H1 (cell line): ENCODE results near the gene FAM241A. TPM values are rescaled to one million over a fixed set of nuclear protein-coding genes. Genes with fewer than 3 reads are reported as not detected.

Source experiments
- CTCF ChIA-PET: fragments of 300-600 bp; sonication (Branson Sonifier 250); formaldehyde crosslinking; loops from one replicate; lab custom pipeline; 2021; ENCODE audit not compliant: partially characterized antibody; lab: Charles Lee
- POLR2A ChIA-PET: fragments of 300-600 bp; sonication (Branson Sonifier 250); formaldehyde crosslinking; loops from one replicate; lab custom pipeline; 2021; ENCODE audit warnings: inconsistent platforms; ENCODE audit not compliant: partially characterized antibody; lab: Charles Lee
- DNase-seq, 2 experiments: peaks; one replicate each; pipeline versions ENCODE4 v3.0.0 to v3.0.0-alpha.2; 2010 to 2022; ENCODE audit warnings: low spot score in 2 of 2, low read depth in 1 of 2, mixed read lengths in 1 of 2
- FAIRE-seq: peaks from 2 replicates; lab custom pipeline; 2011; peaks lifted over from hg19 to GRCh38; lab: Jason Lieb, UNC
- H2AFZ ChIP-seq: 2 replicates; pipeline ENCODE4 v1.8.1; 2012; ENCODE audit warnings: low read length, inconsistent platforms
- H2AK5ac ChIP-seq: 2 replicates; pipeline ENCODE4 v1.6.1; 2013; ENCODE audit warnings: low read depth, low read length
- H2BK120ac ChIP-seq: replicated peaks from 2 replicates; pipeline ENCODE3; 2013; ENCODE audit warnings: low read depth, low read length, inconsistent platforms
- H2BK12ac ChIP-seq: 2 replicates; pipeline ENCODE4 v1.6.1; 2013; ENCODE audit warnings: low read depth, low read length
- H2BK15ac ChIP-seq: 2 replicates; pipeline ENCODE4 v1.6.1; 2013; ENCODE audit warnings: low read length
- H2BK20ac ChIP-seq: 2 replicates; pipeline ENCODE4 v1.6.1; 2013; ENCODE audit warnings: low read length
- H2BK5ac ChIP-seq: 2 replicates; pipeline ENCODE4 v1.6.1; 2013; ENCODE audit warnings: low read depth, low read length
- H3K14ac ChIP-seq: 2 replicates; pipeline ENCODE4 v1.6.1; 2013; ENCODE audit warnings: inconsistent platforms; ENCODE audit not compliant: insufficient read length
- H3K18ac ChIP-seq: 2 replicates; pipeline ENCODE4 v1.6.1; 2013; ENCODE audit warnings: low read length; ENCODE audit errors: extremely low read depth
- H3K23ac ChIP-seq: 2 replicates; pipeline ENCODE4 v1.6.1; 2013; ENCODE audit warnings: inconsistent platforms; ENCODE audit not compliant: insufficient read length
- H3K23me2 ChIP-seq: 2 replicates; pipeline ENCODE4 v1.6.1; 2013; ENCODE audit warnings: low read depth, low read length
- H3K27ac ChIP-seq: 2 replicates; pipeline ENCODE4 v1.6.1; 2011; ENCODE audit warnings: low read depth, low read length, inconsistent platforms
- H3K27me3 ChIP-seq, 4 experiments: replicated peaks in 1 of 4; 1 replicate in 1 of 4; 2 replicates in 3 of 4; pipeline versions ENCODE4 v1.6.1 to v1.8.1; 2011 to 2013; ENCODE audit warnings: low read length in 3 of 4, mild to moderate bottlenecking in 3 of 4, inconsistent platforms in 2 of 4, mixed read lengths in 2 of 4, moderate library complexity in 1 of 4; ENCODE audit not compliant: control insufficient read depth in 3 of 4, insufficient read depth in 3 of 4; ENCODE audit errors: extremely low read depth in 1 of 4
- H3K36me3 ChIP-seq, 4 experiments: 2 replicates each; pipeline versions ENCODE4 v1.6.1 to v1.8.1; 2011 to 2013; ENCODE audit warnings: mild to moderate bottlenecking in 4 of 4, low read length in 3 of 4, moderate library complexity in 2 of 4, control low read depth in 1 of 4, inconsistent platforms in 1 of 4; ENCODE audit not compliant: insufficient read depth in 4 of 4, control insufficient read depth in 2 of 4
- H3K4ac ChIP-seq: replicated peaks from 2 replicates; pipeline ENCODE3; 2013; ENCODE audit warnings: low read length, low read depth, mixed read lengths, inconsistent platforms; ENCODE audit not compliant: insufficient read length
- H3K4me1 ChIP-seq, 4 experiments: replicated peaks in 1 of 4; 1 replicate in 1 of 4; 2 replicates in 3 of 4; pipeline versions ENCODE4 v1.6.1 to v1.8.1; 2011 to 2013; ENCODE audit warnings: low read length in 3 of 4, inconsistent platforms in 2 of 4, mixed read lengths in 1 of 4; ENCODE audit not compliant: insufficient read depth in 4 of 4, control insufficient read depth in 3 of 4
- H3K4me2 ChIP-seq, 2 experiments: 2 replicates each; pipeline versions ENCODE4 v1.6.1 to v1.8.1; 2011 to 2013; ENCODE audit warnings: low read depth in 2 of 2, low read length in 2 of 2, control low read depth in 1 of 2, inconsistent platforms in 1 of 2, mild to moderate bottlenecking in 1 of 2; ENCODE audit not compliant: insufficient read depth in 1 of 2
- H3K4me3 ChIP-seq, 4 experiments: fragments of 200-600, 300-600 bp in 1 of 4; sonication (generic), shearing (Covaris generic), sonication (Bioruptor Twin) in 1 of 4; 2 replicates each; pipeline versions ENCODE4 v1.5.1 to v1.8.1; 2011 to 2016; ENCODE audit warnings: low read length in 4 of 4, low read depth in 3 of 4, control low read depth in 2 of 4, inconsistent platforms in 2 of 4, mild to moderate bottlenecking in 2 of 4, mixed read lengths in 1 of 4, moderate library complexity in 1 of 4; ENCODE audit not compliant: insufficient read depth in 2 of 4; ENCODE audit errors: extremely low read depth in 1 of 4
- H3K56ac ChIP-seq: replicated peaks from 2 replicates; pipeline ENCODE3; 2013; ENCODE audit warnings: low read depth, mild to moderate bottlenecking, mixed read lengths, low read length, inconsistent platforms; ENCODE audit not compliant: insufficient read length
- H3K79me1 ChIP-seq: 2 replicates; pipeline ENCODE4 v1.6.1; 2013; ENCODE audit warnings: low read depth, low read length, control low read depth
- H3K79me2 ChIP-seq, 2 experiments: 2 replicates each; pipeline versions ENCODE4 v1.6.1 to v1.8.1; 2012 to 2013; ENCODE audit warnings: low read length in 2 of 2, mild to moderate bottlenecking in 2 of 2, inconsistent platforms in 1 of 2; ENCODE audit not compliant: insufficient read depth in 2 of 2, control insufficient read depth in 1 of 2
- H3K9ac ChIP-seq, 4 experiments: replicated peaks in 1 of 4; 1 replicate in 1 of 4; 2 replicates in 3 of 4; pipeline versions ENCODE4 v1.6.1 to v1.8.1; 2011 to 2013; ENCODE audit warnings: low read depth in 3 of 4, low read length in 3 of 4, control low read depth in 2 of 4, mild to moderate bottlenecking in 2 of 4, moderate library complexity in 2 of 4, inconsistent platforms in 1 of 4; ENCODE audit errors: extremely low read depth in 1 of 4
- H3K9me3 ChIP-seq, 2 experiments: 2 replicates each; pipeline versions ENCODE4 v1.6.1 to v1.8.1; 2012 to 2013; ENCODE audit warnings: mild to moderate bottlenecking in 2 of 2, moderate library complexity in 2 of 2, control low read depth in 1 of 2, inconsistent platforms in 1 of 2, low read depth in 1 of 2, low read length in 1 of 2, mixed read lengths in 1 of 2; ENCODE audit not compliant: insufficient read depth in 2 of 2
- H4K20me1 ChIP-seq, 2 experiments: replicated peaks in 1 of 2; 2 replicates each; pipeline versions ENCODE3 to v1.8.1; 2011 to 2013; ENCODE audit warnings: inconsistent platforms in 2 of 2, low read length in 2 of 2, mild to moderate bottlenecking in 1 of 2; ENCODE audit not compliant: insufficient read depth in 2 of 2, control insufficient read depth in 1 of 2
- H4K5ac ChIP-seq: 2 replicates; pipeline ENCODE4 v1.6.1; 2013; ENCODE audit warnings: low read length, low read depth, mixed read lengths, inconsistent platforms; ENCODE audit not compliant: insufficient read length
- H4K8ac ChIP-seq: 2 replicates; pipeline ENCODE4 v1.8.0; 2013; ENCODE audit warnings: mild to moderate bottlenecking, moderate library complexity, low read length, inconsistent platforms; ENCODE audit not compliant: insufficient read depth; ENCODE audit errors: extremely low read depth
- H4K91ac ChIP-seq: replicated peaks from 2 replicates; pipeline ENCODE3; 2013; ENCODE audit warnings: low read length, mixed read lengths, inconsistent platforms; ENCODE audit not compliant: insufficient read length
- ATF3 ChIP-seq: IDR thresholded peaks from 2 replicates; pipeline ENCODE4 v1.6.1; 2011; ENCODE audit warnings: low read depth, mild to moderate bottlenecking, low read length; ENCODE audit not compliant: insufficient read depth
- EGR1 ChIP-seq: IDR thresholded peaks from 2 replicates; pipeline ENCODE4 v1.6.1; 2011; ENCODE audit warnings: low read depth, low read length, borderline replicate concordance
- EP300 ChIP-seq, 2 experiments: IDR thresholded peaks; 1 replicate in 1 of 2; 2 replicates in 1 of 2; pipeline ENCODE4 v1.6.1; 2011 to 2012; ENCODE audit warnings: low read depth in 2 of 2, low read length in 2 of 2, mild to moderate bottlenecking in 2 of 2, borderline replicate concordance in 1 of 2, inconsistent platforms in 1 of 2, moderate library complexity in 1 of 2
- MAFK ChIP-seq: IDR thresholded peaks from 2 replicates; pipeline ENCODE4 v1.6.1; 2012; ENCODE audit warnings: low read depth, mild to moderate bottlenecking, improper control_type of control experiment, low read length
- RAD21 ChIP-seq, 2 experiments: IDR thresholded peaks in 1 of 2; conservative IDR thresholded peaks in 1 of 2; 2 replicates each; pipeline ENCODE4 v1.6.1; 2011; ENCODE audit warnings: low read depth in 2 of 2, low read length in 2 of 2, improper control_type of control experiment in 1 of 2, inconsistent platforms in 1 of 2, mild to moderate bottlenecking in 1 of 2, moderate library complexity in 1 of 2
- RFX5 ChIP-seq: IDR thresholded peaks from 2 replicates; pipeline ENCODE4 v1.6.1; 2011; ENCODE audit warnings: low read depth, low read length, improper control_type of control experiment, borderline replicate concordance
- RNF2 ChIP-seq: fragments of 200-900, 300-1000 bp; sonication (generic); IDR thresholded peaks from 2 replicates; pipeline ENCODE4 v1.7.1; 2016; ENCODE audit warnings: borderline replicate concordance, low read depth, mild to moderate bottlenecking, antibody characterized with exemption, low read length; ENCODE audit not compliant: poor library complexity, severe bottlenecking; ENCODE audit errors: missing control alignments
- WGBS, 2 experiments: shearing (Covaris generic) in 1 of 2; methylation state at CpG; one replicate each; pipeline versions ENCODE4 v1.1.6 to v1.1.7; 2013 to 2015; ENCODE audit warnings: low lambda C conversion rate in 2 of 2, mixed read lengths in 2 of 2, inconsistent platforms in 1 of 2, low coverage in 1 of 2, missing lambda C conversion rate in 1 of 2; ENCODE audit not compliant: insufficient replicate concordance in 2 of 2, insufficient coverage in 1 of 2, insufficient read length in 1 of 2; ENCODE audit errors: extremely low coverage in 1 of 2, missing lambda C conversion rate in 1 of 2; 5-methylcytosine and 5-hydroxymethylcytosine counted together
- polyA plus RNA-seq, 7 experiments: library from polyadenylated mRNA; depleted of rRNA in 3 of 7; stranded (reverse) in 5 of 7; unstranded in 2 of 7; fragments of >200 nt in 5 of 7; fragments of 200-250 nt in 2 of 7; gene quantifications; 1 replicate in 5 of 7; 2 replicates in 1 of 7; 4 replicates in 1 of 7; pipeline versions ENCODE4 v1.2.1 to v1.2.3, GENCODE V29; 2011 to 2013; ENCODE audit warnings: missing spikeins in 2 of 7, mixed read lengths in 2 of 7
- total RNA-seq: library from RNA; stranded (reverse); fragmentation: NEBNext Ultra II Directional; extraction: Animal tissue kit (Norgen Biotek cat#: 25700); gene quantifications from 2 replicates; pipeline ENCODE4 v1.2.1, GENCODE V29; 2021

FAM241A gene
- total and polyA plus RNA-seq, 2 of the 8 experiments (the other 6 are each of a cell fraction or from before 2014, with no cell fraction given) = 0.20 to 0.73 TPM

- Histone ChIP-seq H3K79me1 (no peaks in the 10 kb centered on the region), H3K9me3 (no peaks in the 10 kb centered on the region), H3K4me1 (peaks cover 2 to 17% (median 8%) of the 10 kb centered on the region in 4 experiments; a peak in 4 of 7 replicates), H2BK20ac (0 out of 2 replicates have a peak overlapping the region, but pooled peaks have one; percentile 76), H2BK12ac (no peak overlapping the region), H3K27ac (no peak overlapping the region), H2AK5ac (no peak overlapping the region), H2AFZ (no peak overlapping the region), H4K91ac (no peak overlapping the region), H3K14ac (no peak overlapping the region), H3K27me3 (no peaks in the 10 kb centered on the region), H3K9ac (no peak overlapping the region), H4K5ac (no peak overlapping the region), H2BK5ac (no peak overlapping the region), H2BK15ac (no peak overlapping the region), H3K23ac (no peak overlapping the region), H4K8ac (no peak overlapping the region), H2BK120ac (peak overlapping the region; percentile 51), H3K23me2 (no peaks in the 10 kb centered on the region), H3K18ac (no peak overlapping the region), H3K4ac (no peak overlapping the region), H3K56ac (no peak overlapping the region), H3K79me2 (no peaks in the 10 kb centered on the region), H3K4me2 (peak overlapping the region in 1 of 2 experiments; percentile 32; a peak in 2 of 4 replicates), H3K4me3 (no peak overlapping the region), H3K36me3 (no peaks in the 10 kb centered on the region), H4K20me1 (no peaks in the 10 kb centered on the region)
- POLR2A ChIA-PET = interaction anchor here (1.0 to 1.4 kb wide), 2 partner anchors 9 to 43 kb away, joined by 3 to 4 read pairs; no protein-coding TSS in a partner anchor
- TF ChIP-seq ATF3 = no peak
- TF ChIP-seq RAD21 (IDR thresholded peaks at IDR 0.05 in 1 of 2, conservative IDR thresholded peaks at IDR 0.05 in 1 of 2; ENCODE audit: low read depth in 2 of 2, low read length in 2 of 2) = no peak
- TF ChIP-seq RFX5 = no peak
- TF ChIP-seq RNF2 = no peak
- no peak for TF ChIP-seq EP300 (IDR thresholded peaks at IDR 0.05; ENCODE audit: borderline replicate concordance in 1 of 2, low read depth in 2 of 2, low read length in 2 of 2)
- no peak for TF ChIP-seq EGR1
- TF ChIP-seq MAFK = no peak
- CTCF ChIA-PET = interaction anchor here (1.4 to 1.7 kb wide), 2 partner anchors 29 to 52 kb away, joined by 3 to 6 read pairs; no protein-coding TSS in a partner anchor
- FAIRE-seq (no peak), DNase-seq (no peak)
- WGBS, 2 experiments = 73% methylated on average over 2 of the region's 2 CpGs; no CpG with 5 or more reads in 1 of the 2 experiments
Observed at GRCh38 chr4:112128452-112128851, 16.8 kb upstream of the FAM241A start.
